CD4-positive, alpha-beta T cell treated with Interleukin-4 for 4 hours (primary cell): ENCODE measurements around the gene TAAR9.
"Not testable (repeated sequence)": the region's sequence is repeated elsewhere in the genome, so short reads cannot be mapped to it uniquely, and the experiment has no call there.

Experiments used
- DNase-seq: peaks from one replicate; pipeline ENCODE4 v3.0.0-alpha.2; 2020

The TAAR9 gene

DNA sequence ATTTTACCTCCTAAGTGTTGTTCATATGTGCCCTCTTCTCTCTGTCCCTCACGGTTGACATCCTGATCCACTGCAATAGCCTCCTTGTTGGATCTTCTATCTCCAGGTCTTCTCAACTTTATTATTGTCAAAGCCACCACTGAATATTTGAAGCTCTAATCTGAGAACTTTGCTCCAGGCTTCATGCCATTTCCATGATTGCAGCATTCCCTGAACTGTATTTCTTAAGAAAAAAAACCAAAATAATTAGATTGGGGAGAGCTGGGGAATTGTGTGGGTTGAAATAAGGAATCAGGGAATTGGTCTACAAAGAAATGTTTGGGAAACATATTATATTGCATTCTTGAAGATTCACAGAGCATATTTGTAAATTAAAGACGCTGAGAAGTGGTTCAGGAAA lies 22.7 kb upstream of the TAAR9 start:
- no peak for DNase-seq

DNA sequence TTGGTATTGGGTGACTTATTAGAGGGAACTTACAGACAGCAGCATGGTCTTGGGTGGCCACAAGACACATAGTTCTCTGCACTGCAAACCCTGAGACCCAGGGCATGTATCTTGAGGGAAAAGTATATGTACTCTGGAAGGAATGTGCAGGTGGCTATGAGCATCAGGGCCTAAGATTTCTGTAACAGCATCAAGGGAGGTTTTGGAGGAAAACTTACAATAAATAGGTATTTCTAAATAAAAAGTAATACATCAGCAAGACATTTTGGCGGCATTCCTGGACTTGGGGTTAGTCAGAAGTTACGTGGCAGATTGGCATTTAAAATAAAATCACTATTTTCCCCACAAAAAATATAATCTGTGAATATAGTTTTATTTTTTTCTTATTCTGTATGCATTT lies 17.1 kb upstream of the TAAR9 start:
- no peak for DNase-seq

DNA sequence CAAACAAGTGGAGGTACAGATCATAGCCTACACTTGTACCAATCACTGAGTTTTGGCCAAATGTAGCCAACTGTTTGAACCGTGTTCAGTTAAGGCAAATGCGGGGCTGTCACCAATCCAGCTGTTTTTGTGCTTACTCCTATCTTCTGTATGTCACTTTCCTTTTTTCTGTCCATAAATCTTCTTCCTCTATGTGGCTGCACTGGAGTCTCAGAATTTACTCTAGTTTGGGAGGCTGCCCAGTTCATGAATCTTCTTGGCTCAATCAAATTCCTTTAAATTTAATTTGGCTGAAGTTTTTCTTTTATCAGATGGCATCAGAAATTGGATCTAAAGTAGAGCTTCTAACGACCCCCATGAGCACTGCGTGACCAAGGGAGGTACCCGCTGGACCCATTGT lies 13.4 kb upstream of the TAAR9 start:
- no peak for DNase-seq

DNA sequence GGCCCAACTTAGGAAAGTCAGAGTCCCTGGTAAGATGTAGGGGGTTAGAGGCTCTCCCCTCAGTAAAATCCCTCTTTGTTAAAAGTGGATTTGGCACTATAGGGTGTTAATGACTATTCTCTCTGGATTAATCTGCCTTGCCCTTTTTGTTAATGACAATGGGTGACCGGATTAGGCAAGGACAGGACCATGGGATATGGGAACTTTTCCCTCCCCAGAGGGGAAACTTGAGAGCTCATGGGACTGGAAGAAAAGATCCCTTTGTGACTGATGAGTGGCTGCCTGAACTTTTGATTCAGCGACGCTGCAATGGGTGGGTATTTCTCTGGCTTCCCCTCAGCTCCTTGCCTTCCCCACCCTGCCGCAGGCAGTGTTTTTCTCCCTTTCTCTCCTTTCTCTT lies 12.2 kb upstream of the TAAR9 start:
- no peak for DNase-seq

DNA sequence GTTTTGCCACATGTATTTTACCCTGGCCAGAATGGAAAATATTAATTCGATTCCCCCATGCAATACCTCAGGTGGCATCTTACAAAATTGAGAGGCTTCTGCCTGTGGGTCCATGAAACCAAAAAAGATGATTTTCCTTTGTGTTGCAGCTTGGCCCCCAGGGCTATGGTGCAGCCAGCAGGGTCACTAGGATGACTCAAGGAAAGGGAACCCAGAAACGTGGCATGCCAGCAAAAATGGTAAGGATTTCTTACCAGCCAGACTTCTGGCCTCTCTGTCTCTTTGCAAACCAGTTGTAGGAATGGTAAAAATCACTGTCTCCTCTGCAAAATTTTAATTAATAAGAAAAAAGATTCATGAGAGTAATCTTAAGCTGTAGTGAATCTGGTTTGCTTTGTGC lies 11.6 kb upstream of the TAAR9 start:
- DNase-seq, result no peak

DNA sequence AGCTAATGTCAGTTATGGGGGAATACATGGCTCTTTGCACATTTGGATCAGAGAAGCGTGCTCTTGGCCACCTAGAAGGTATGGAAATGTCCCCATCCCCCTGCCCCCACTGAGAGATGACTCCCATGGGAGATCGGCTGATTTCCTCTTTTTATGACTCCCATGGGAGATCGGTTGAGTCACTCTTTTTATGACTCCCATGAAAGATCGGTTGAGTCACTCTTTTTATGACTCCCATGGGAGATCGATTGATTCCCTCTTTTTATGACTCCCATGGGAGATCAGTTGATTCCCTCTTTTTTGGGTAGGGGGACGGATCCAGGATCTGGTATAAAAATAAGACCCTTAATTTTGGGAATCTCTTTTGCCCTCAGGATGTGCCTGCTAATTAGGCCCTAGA lies 10.3 kb upstream of the TAAR9 start:
- no peak for DNase-seq

DNA sequence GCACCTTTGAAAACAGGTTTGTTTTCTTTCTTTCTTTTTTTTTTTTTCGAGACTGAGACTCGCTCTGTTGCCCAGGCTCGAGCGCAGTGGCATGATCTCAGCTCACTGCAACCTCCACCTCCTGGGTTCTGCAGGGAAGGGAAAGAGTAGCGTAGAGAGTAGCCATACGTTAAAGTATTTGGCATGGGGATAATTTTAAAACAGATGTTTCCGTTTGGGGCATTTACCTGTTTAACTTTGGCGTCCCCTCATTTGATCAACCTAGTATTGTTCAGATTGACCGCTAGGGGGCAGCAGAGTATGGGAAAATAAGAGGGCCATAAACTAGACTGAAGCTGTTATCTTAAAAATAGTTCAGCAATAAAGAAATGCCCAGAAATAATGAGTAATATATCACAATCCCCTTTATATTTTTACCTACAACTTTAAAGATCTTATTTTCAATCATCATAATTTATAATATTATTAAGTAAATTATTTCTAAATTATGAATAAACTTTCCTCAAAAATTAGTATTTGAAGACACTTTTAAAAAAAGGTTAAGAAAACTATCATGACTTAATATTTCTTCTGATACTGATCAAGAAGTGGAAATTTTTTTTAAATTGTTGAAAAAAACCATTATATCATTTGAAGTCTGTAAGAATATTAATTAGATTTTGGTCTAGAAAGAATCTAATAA lies 7.6 kb upstream of the TAAR9 start:
- peak; percentile 74 for DNase-seq

DNA sequence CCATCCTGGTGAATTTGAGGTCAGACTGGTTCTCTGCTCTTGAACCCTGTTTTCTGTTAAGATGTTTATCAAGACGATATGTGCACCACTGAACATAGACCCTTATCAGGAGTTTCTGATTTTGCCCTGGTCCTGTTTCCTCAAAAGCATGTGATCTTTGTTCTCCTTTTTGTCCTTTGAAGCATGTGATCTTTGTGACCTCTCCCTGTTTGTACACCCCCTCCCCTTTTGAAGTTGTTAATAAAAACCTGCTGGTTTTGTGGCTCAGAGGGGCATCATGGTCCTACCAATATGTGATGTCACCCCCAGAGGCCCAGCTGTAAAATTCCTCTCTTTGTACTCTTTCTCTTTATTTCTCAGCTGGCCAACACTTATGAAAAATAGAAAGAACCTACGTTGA lies 3.5 kb upstream of the TAAR9 start:
- not testable (repeated sequence) for DNase-seq

DNA sequence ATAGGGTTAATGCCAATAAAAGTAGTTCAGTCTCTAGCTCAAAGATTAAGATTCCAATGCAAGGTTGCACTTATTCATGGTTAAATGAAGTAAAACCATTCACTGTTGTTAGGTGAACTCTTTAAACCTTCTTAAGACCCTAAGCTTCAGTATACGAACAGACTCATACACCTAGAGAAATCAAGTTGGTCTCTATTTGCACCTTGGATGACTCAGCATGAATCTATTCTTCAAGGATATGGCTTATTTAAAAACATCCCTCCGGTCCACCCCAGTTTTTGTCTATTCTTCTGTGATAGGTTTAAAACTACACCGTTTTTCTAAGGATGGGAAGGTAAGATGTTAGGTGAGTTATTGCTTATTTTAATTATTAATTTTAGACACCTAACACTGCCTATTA lies 932 bp upstream of the TAAR9 start:
- no peak for DNase-seq

DNA sequence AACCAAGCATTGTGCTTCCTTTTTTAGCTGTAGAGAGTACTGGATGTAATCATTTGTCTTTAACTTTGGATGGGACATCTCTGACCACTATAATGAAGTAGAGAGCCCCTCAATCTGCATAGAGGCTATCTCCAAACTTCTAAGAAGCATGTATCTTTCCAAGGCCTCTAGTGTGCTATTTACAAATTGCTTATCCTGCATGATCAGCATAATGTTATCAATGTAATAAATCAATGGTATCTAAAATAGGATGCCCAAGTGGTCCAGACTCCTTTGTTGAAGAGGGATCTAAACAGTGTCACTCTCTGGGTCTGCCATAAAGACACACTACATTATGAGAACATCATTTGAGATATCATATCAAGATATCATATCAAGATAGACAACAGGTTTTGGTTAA lies 6.7 kb downstream of the TAAR9 start:
- DNase-seq, result no peak

DNA sequence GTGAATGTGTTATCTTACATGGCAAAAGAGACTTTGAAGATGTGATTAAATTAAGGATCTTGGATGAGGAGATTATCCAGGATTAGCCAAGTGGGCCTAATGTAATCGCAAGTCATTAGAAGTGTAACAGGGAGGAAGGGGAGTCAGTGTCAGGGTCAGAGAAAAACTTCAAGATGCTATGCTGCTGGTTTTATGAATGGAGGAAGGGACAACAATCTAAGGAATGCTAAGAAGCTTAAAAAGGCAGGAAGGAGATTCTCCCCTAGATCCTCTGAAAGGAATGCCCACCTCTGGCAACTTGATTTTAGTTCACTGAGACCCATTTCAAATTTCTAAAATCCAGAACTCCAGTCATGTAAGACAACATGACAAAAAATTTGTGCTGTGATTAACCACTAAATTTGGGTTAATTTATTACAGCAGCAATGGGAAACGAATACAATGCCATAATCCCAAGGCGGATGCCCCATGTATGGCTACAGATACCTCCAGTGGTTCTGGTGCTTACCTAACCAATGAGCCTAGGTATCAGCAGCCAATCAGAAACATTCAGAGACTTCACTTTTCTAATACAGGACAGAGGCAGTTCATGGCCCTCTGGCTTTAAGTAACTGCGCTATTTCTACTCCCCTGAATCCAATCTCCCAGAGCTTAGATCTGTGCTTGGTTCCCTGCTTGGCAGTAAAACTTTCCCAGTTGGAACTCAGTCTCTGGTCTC lies 10.8 kb downstream of the TAAR9 start:
- no peak for DNase-seq

DNA sequence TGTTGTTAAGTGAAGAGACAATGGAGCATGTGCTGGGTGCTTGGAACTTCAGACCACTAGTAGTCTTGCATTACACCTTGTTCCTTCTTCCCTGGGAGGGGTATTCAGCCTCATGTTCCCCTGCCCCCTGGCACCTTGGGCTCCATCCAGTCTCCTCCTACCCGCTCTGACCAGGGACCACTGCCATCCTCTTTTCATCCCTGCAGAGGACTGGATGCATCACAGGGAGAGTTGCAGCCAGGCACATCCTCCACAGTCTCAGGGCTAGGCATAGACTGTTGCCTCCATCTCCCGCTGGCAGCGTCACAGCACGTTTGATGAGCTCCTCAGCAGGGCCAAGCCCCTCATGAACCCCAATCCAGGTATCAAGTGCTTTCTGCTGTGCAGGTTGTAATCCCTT lies 13.1 kb downstream of the TAAR9 start:
- DNase-seq, result no peak

DNA sequence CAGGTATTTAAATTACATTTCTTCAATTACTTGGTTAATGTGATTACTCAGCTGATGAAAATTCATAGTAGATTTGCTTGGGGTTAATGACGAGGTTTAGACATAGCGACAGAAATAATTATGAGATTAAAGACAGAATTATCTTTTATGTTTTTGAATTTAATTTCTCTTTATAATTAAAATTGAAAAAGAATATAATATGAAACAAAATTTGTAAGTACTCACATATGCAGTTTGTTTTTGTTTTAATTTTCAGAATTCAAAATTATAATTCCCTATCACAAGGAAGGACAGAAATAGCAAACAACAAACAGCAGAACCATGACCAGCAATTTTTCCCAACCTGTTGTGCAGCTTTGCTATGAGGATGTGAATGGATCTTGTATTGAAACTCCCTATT lies 14.3 kb downstream of the TAAR9 start, which contains the start of gene TAAR8:
Gene TAAR8 (plus strand): TSS at position 301 of the 400 bp plus-strand sequence. CDS start 21 bp downstream, at position 322.
- DNase-seq, result no peak

DNA sequence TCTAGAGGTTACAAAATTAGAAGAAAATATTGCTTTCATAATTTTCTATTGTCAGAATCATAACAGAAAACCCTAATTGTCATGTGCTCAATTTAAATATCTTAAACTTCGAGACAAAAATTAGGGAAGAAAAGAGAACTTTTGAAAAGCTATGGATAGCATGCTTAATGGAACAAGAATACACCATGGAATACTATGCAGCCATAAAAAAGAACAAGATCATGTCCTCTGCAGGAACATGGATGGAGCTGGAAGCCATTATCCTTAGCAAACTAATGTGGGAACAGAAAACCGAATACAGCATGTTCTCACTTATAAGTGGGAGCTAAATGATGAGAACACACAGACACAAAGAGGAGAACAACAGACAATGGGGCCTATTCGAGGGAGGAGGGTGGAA lies 22.0 kb downstream of the TAAR9 start:
- not testable (repeated sequence) for DNase-seq

DNA sequence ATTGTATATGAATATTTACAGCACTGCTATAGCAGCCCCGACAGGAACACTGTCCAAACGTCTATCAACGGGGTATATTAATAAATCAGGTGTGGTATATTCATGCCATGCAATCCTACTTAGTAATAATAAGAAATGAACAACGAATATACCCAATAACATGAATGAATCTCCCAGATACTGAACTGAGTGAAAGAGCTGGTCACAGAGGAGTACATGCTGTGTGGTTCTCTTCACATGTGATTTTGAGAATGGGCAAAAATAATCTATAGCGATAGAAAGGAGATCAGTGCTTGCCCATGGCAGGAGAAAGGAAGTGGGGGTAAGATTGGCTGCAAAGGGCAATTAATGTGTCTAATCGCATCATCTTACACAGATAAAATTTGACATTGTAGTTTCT lies 28.3 kb downstream of the TAAR9 start:
- DNase-seq, result no peak

DNA sequence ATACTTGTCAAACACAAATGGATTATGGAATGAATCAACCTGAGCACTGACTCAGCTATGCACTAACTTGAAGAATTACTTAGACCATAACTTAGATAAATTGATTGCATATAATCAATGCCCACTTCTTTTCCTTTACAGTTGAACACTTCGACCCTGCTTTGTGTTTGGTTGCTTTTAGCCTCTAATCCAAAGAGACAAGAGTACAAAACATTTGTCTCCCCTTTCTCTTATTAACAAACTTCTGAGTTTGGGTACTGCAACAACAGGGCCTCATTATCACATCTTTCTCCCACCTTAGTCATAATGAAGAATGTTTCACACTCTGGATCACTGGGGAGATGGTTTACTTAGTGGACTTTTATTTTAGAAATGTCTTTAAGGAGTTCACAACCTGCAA lies 29.5 kb downstream of the TAAR9 start:
- no peak for DNase-seq

DNA sequence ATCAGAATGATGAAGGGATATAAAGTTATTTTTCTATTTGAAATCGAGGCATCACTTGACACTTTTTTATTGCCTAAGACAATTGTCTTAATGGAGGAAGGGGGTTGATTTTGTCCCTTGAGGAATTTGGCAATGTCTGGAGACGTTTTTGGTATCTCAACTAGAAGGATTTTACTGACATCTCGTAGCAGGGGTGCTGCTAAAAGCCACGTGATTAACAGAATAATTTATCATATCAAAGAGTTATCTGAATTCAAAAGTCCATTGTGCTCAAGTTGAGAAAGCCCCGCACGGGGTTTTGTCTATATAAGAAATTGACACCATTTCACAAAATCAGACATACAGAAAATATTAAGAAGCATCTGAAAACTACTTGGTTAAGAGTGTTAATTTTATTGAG lies 30.5 kb downstream of the TAAR9 start:
- no peak for DNase-seq

DNA sequence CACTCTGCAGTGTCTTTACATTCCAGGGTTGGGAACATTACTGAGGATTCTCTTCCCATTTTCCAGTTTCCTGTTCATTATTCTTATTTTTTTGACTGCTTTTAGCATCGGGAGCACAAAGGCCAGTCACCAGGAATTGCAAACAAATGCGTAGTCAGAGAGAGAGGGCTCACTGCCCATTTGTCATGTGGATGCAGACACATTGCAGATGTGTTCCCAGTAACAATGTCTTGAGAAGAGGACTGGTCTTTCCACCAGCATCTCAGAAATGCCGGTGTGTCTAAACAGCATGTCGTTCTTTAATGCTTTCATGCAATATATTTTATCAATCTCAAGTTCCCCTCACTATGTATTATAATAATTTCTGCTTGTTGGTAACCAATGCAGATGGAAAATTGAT lies 31.1 kb downstream of the TAAR9 start:
- no peak for DNase-seq

DNA sequence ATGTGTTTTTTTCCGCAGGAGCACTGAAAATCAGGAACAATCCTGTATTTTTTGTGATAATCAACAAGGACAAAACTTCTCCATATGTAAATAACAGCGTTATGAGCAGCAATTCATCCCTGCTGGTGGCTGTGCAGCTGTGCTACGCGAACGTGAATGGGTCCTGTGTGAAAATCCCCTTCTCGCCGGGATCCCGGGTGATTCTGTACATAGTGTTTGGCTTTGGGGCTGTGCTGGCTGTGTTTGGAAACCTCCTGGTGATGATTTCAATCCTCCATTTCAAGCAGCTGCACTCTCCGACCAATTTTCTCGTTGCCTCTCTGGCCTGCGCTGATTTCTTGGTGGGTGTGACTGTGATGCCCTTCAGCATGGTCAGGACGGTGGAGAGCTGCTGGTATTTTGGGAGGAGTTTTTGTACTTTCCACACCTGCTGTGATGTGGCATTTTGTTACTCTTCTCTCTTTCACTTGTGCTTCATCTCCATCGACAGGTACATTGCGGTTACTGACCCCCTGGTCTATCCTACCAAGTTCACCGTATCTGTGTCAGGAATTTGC lies 32.2 kb downstream of the TAAR9 start, which contains the start of gene TAAR6:
Gene TAAR6 (plus strand): TSS at position 102 of the 557 bp plus-strand sequence. CDS start 0 bp downstream, at position 102.
- DNase-seq, result no peak

DNA sequence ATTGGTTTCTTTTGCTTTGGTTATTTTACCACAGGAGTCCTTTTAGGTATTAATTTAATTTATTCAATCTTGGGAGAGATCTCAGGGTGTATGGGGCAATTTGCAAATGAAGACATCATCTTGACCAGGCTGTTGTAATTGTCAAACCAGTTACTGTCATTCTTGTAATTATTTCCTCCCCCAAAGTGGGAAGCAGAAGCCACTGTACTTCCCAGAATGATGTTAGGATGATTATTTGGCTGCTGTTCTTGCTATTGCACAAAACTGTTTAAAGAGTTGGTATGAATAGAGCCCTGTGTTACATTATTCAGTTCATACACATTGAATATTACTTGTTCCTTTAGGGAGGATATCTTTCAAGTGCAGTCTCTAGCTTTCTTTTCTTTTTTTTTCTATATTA lies 33.7 kb downstream of the TAAR9 start:
- DNase-seq, result no peak

DNA sequence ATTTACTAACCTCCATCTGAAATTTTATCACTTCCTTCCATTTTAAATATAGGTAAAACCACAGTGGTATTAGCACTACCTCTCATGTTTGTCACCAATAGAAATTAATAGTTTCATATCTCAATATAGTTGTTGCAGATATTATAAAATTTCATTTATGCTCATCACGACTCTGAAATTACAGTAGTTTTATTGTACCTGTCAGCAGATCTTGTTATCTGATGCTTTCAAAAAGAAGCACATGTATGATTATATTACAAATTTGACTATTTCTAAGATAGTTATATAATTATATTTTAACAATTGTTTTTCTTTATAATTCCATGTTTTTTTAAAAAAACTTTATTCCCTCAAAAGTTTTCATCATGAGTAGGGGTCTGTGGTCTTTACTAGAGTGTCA lies 46.6 kb downstream of the TAAR9 start:
- DNase-seq, result no peak

DNA sequence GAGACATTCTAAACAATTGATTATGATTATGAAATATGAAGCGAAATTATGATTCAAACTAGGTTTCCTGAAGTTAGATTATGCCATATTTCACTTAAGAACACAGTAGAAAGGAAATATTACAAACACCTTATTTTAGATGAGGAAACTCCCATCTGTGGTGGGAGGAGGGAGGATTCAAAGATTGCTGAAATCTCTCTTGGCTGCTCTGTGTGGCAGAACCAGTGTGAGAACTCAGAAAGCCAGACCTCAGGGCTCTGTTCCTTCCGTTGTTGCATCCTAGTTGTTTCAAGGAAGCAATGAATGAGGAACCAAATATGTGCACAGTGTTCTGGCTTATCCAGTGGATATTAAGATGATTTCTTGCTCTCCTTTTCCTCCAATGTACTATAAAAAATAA lies 49.3 kb downstream of the TAAR9 start:
- no peak for DNase-seq
